Kidney epithelial cell (primary cell): ENCODE measurements around the gene GPR17. TPM values are rescaled to one million over a fixed set of nuclear protein-coding genes. Genes with fewer than 3 reads are reported as not detected.

Experiments used
- DNase-seq: peaks from one replicate; pipeline ENCODE4 v3.0.0-alpha.2; 2010; ENCODE audit warnings: low read depth
- H3K27me3 ChIP-seq: 2 replicates; pipeline ENCODE4 v1.6.0; 2011; ENCODE audit warnings: low read length; ENCODE audit not compliant: control insufficient read depth, insufficient read depth
- H3K36me3 ChIP-seq: 2 replicates; pipeline ENCODE4 v1.5.1; 2011; ENCODE audit warnings: low read length; ENCODE audit not compliant: control insufficient read depth, insufficient read depth
- H3K4me3 ChIP-seq: 2 replicates; pipeline ENCODE4 v1.5.1; 2011; ENCODE audit warnings: low read depth, mild to moderate bottlenecking, control low read depth, low read length
- total RNA-seq: library from RNA; depleted of rRNA; stranded (reverse); fragments of >200 nt; gene quantifications from 2 replicates; pipeline ENCODE4 v1.2.3, GENCODE V29; 2015
- TF ChIP-seq, protein P1 (sequence below): IDR thresholded peaks from 2 replicates; pipeline ENCODE4 v1.5.1; 2011; ENCODE audit warnings: mild to moderate bottlenecking, moderate library complexity, low read length, control low read depth, inconsistent platforms; ENCODE audit not compliant: insufficient read depth, poor library complexity, severe bottlenecking

The GPR17 gene
- total RNA-seq, 1 donor from 2014 or later: not detected

GRCh38 chr2:127608061-127609030, 37.6 kb upstream of the GPR17 start:
- no peak overlapping the region for H3K4me3 ChIP-seq
- DNase-seq: no peak
- H3K27me3 ChIP-seq: no peaks in the 10 kb centered on the region
- TF ChIP-seq, protein P1, sequence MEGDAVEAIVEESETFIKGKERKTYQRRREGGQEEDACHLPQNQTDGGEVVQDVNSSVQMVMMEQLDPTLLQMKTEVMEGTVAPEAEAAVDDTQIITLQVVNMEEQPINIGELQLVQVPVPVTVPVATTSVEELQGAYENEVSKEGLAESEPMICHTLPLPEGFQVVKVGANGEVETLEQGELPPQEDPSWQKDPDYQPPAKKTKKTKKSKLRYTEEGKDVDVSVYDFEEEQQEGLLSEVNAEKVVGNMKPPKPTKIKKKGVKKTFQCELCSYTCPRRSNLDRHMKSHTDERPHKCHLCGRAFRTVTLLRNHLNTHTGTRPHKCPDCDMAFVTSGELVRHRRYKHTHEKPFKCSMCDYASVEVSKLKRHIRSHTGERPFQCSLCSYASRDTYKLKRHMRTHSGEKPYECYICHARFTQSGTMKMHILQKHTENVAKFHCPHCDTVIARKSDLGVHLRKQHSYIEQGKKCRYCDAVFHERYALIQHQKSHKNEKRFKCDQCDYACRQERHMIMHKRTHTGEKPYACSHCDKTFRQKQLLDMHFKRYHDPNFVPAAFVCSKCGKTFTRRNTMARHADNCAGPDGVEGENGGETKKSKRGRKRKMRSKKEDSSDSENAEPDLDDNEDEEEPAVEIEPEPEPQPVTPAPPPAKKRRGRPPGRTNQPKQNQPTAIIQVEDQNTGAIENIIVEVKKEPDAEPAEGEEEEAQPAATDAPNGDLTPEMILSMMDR: no peak
- H3K36me3 ChIP-seq: no peaks in the 10 kb centered on the region

- Histone ChIP-seq H3K36me3 (no peaks in the 10 kb centered on the region), H3K4me3 (no peak overlapping the region), H3K27me3 (peaks cover 2% of the 10 kb centered on the region)
- no peak for DNase-seq
- TF ChIP-seq, protein P1: no peak
Observed at GRCh38 chr2:127609031-127609751, 36.8 kb upstream of the GPR17 start.

DNA sequence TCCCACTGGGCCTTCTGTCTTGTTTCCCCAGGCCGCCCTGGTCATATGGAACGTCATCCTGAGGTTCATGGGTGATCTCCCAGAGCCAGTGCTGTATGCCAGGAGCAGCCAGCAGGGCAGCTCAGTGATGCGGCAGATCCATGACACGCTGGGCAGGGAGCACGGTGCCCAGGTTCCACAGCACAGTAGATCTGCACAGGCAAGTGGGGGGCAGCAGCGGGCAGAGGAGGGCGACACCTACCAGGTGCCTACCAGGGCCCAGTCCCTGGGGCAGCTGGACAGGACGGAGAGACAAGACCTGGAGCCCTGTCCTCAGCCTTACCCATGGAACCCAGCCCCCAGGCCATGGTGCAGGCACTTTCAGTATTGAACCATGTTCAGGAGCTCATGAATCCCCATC, 36.1 kb upstream of the GPR17 start:
- DNase-seq: no peak
- Histone ChIP-seq H3K36me3 (no peaks in the 10 kb centered on the region), H3K27me3 (peaks cover 2% of the 10 kb centered on the region), H3K4me3 (no peak overlapping the region)
- TF ChIP-seq, protein P1: no peak

- TF ChIP-seq, protein P1: no peak
- H3K4me3 ChIP-seq: no peak overlapping the region
- no peaks in the 10 kb centered on the region for H3K36me3 ChIP-seq
- peaks cover 2% of the 10 kb centered on the region for H3K27me3 ChIP-seq
- no peak for DNase-seq
Observed at GRCh38 chr2:127610561-127610960, 35.4 kb upstream of the GPR17 start.

GRCh38 chr2:127611076-127611925, 34.7 kb upstream of the GPR17 start:
- TF ChIP-seq, protein P1: no peak
- H3K36me3 ChIP-seq: no peaks in the 10 kb centered on the region
- no peak for DNase-seq
- no peak overlapping the region for H3K4me3 ChIP-seq
- H3K27me3 ChIP-seq: peaks cover 2% of the 10 kb centered on the region
